H9 (cell line): Measurements from ENCODE around the gene GTF2H4. TPM values are rescaled to one million over a fixed set of nuclear protein-coding genes. Genes with fewer than 3 reads are reported as not detected.
A peak's percentile ranks its signal among the peaks of the same experiment; 100 is the strongest.

Experiments used
- DNase-seq: peaks from one replicate; pipeline ENCODE4 v3.0.0-alpha.2; 2017
- H2AFZ ChIP-seq: one replicate; pipeline ENCODE4 v1.6.1; 2013; ENCODE audit warnings: mild to moderate bottlenecking, low read length, control low read depth, moderate library complexity
- H2AK5ac ChIP-seq: 2 replicates; pipeline ENCODE4 v1.6.1; 2013; ENCODE audit warnings: low read length, control low read depth, mixed read lengths; ENCODE audit not compliant: insufficient read length
- H2BK120ac ChIP-seq: one replicate; pipeline ENCODE4 v1.6.1; 2013; ENCODE audit warnings: low read depth, mild to moderate bottlenecking, low read length, control low read depth, inconsistent platforms; ENCODE audit not compliant: poor library complexity, severe bottlenecking
- H2BK12ac ChIP-seq: 2 replicates; pipeline ENCODE4 v1.6.1; 2013; ENCODE audit warnings: low read length, control low read depth, mixed read lengths, low read depth; ENCODE audit not compliant: insufficient read length
- H2BK15ac ChIP-seq: 2 replicates; pipeline ENCODE4 v1.6.1; 2013; ENCODE audit warnings: low read depth, low read length, control low read depth
- H2BK20ac ChIP-seq: one replicate; pipeline ENCODE4 v1.6.1; 2013; ENCODE audit warnings: low read depth, mild to moderate bottlenecking, low read length, control low read depth, inconsistent platforms; ENCODE audit not compliant: poor library complexity, severe bottlenecking
- H2BK5ac ChIP-seq: 2 replicates; pipeline ENCODE4 v1.6.1; 2013; ENCODE audit warnings: low read length, control low read depth, mixed read lengths; ENCODE audit not compliant: insufficient read length
- H3K14ac ChIP-seq: 2 replicates; pipeline ENCODE4 v1.6.1; 2013; ENCODE audit warnings: low read length, control low read depth; ENCODE audit not compliant: insufficient read depth
- H3K18ac ChIP-seq: 2 replicates; pipeline ENCODE4 v1.6.1; 2013; ENCODE audit warnings: low read depth, mild to moderate bottlenecking, mixed read lengths, low read length, control low read depth; ENCODE audit not compliant: insufficient read length
- H3K23ac ChIP-seq: 2 replicates; pipeline ENCODE4 v1.6.1; 2013; ENCODE audit warnings: low read length, control low read depth, mixed read lengths, low read depth; ENCODE audit not compliant: insufficient read length
- H3K23me2 ChIP-seq: 2 replicates; pipeline ENCODE4 v1.6.1; 2013; ENCODE audit warnings: low read depth, mild to moderate bottlenecking, mixed read lengths, low read length, control low read depth; ENCODE audit not compliant: insufficient read length, poor library complexity, severe bottlenecking
- H3K27ac ChIP-seq: 2 replicates; pipeline ENCODE4 v1.5.1; 2013; ENCODE audit warnings: low read length, control low read depth, mixed read lengths, low read depth; ENCODE audit not compliant: insufficient read length
- H3K27me3 ChIP-seq: 2 replicates; pipeline ENCODE4 v1.6.1; 2013; ENCODE audit warnings: low read length, control low read depth, inconsistent platforms; ENCODE audit not compliant: insufficient read depth
- H3K4ac ChIP-seq: 2 replicates; pipeline ENCODE4 v1.6.1; 2013; ENCODE audit warnings: low read depth, mild to moderate bottlenecking, control low read depth, inconsistent platforms, low read length, moderate library complexity
- H3K4me1 ChIP-seq: 2 replicates; pipeline ENCODE4 v1.6.1; 2013; ENCODE audit warnings: low read length, control low read depth, inconsistent platforms; ENCODE audit not compliant: insufficient read depth
- H3K4me2 ChIP-seq: 2 replicates; pipeline ENCODE4 v1.6.1; 2013; ENCODE audit warnings: low read length, control low read depth, mixed read lengths; ENCODE audit not compliant: insufficient read length, insufficient read depth
- H3K56ac ChIP-seq: 2 replicates; pipeline ENCODE4 v1.6.1; 2013; ENCODE audit warnings: low read depth, mild to moderate bottlenecking, mixed read lengths, low read length, control low read depth; ENCODE audit not compliant: insufficient read length
- H3K79me1 ChIP-seq: 2 replicates; pipeline ENCODE4 v1.6.1; 2013; ENCODE audit warnings: low read depth, mild to moderate bottlenecking, moderate library complexity, low read length, control low read depth, inconsistent platforms; ENCODE audit not compliant: insufficient read depth, poor library complexity, severe bottlenecking
- H3K79me2 ChIP-seq: 2 replicates; pipeline ENCODE4 v1.6.1; 2013; ENCODE audit warnings: low read length, control low read depth, inconsistent platforms; ENCODE audit not compliant: insufficient read depth
- H3K9ac ChIP-seq: 2 replicates; pipeline ENCODE4 v1.6.1; 2013; ENCODE audit warnings: low read length, control low read depth, mixed read lengths; ENCODE audit not compliant: insufficient read length; ENCODE audit errors: extremely low read depth
- H3K9me3 ChIP-seq: one replicate; pipeline ENCODE4 v1.6.1; 2013; ENCODE audit warnings: low read depth, low read length, inconsistent platforms; ENCODE audit not compliant: control insufficient read depth
- H3T11ph ChIP-seq: one replicate; pipeline ENCODE4 v1.6.1; 2013; ENCODE audit warnings: mild to moderate bottlenecking, low read length, control low read depth, inconsistent platforms
- H4K20me1 ChIP-seq: one replicate; pipeline ENCODE4 v1.6.1; 2013; ENCODE audit not compliant: control insufficient read depth, insufficient read length, insufficient read depth
- H4K5ac ChIP-seq: 2 replicates; pipeline ENCODE4 v1.6.1; 2013; ENCODE audit warnings: low read depth, mild to moderate bottlenecking, mixed read lengths, low read length, control low read depth; ENCODE audit not compliant: insufficient read length
- H4K8ac ChIP-seq: replicated peaks from 2 replicates; pipeline ENCODE4 v1.6.1; 2013; ENCODE audit warnings: low read length, control low read depth, mixed read lengths, low read depth; ENCODE audit not compliant: insufficient read length
- H4K91ac ChIP-seq: 2 replicates; pipeline ENCODE4 v1.6.1; 2013; ENCODE audit warnings: low read depth, mild to moderate bottlenecking, moderate library complexity, mixed read lengths, low read length, control low read depth; ENCODE audit not compliant: insufficient read length
- H3K27ac Mint-ChIP-seq, 3 experiments: 2 replicates in 2 of 3; 3 replicates in 1 of 3; pipeline ENCODE4 v1.8.0; 2020 to 2021; ENCODE audit warnings: mixed read lengths in 3 of 3, mild to moderate bottlenecking in 1 of 3, moderate library complexity in 1 of 3
- H3K27me3 Mint-ChIP-seq: 2 replicates; pipeline ENCODE4 v1.8.0; 2021; ENCODE audit warnings: low read depth, mild to moderate bottlenecking, moderate library complexity, mixed read lengths
- H3K36me3 Mint-ChIP-seq, 3 experiments: 2 replicates in 2 of 3; 3 replicates in 1 of 3; pipeline ENCODE4 v1.8.0; 2020 to 2021; ENCODE audit warnings: low read depth in 3 of 3, mixed read lengths in 3 of 3; ENCODE audit not compliant: insufficient read depth in 1 of 3
- H3K4me1 Mint-ChIP-seq, 2 experiments: 2 replicates each; pipeline ENCODE4 v1.8.0; 2020; ENCODE audit warnings: mixed read lengths in 2 of 2
- H3K4me3 Mint-ChIP-seq, 2 experiments: 2 replicates in 1 of 2; 3 replicates in 1 of 2; pipeline ENCODE4 v1.8.0; 2020 to 2021; ENCODE audit warnings: mild to moderate bottlenecking in 2 of 2, mixed read lengths in 2 of 2, moderate library complexity in 1 of 2
- H3K9me3 Mint-ChIP-seq, 2 experiments: 2 replicates in 1 of 2; 3 replicates in 1 of 2; pipeline ENCODE4 v1.8.0; 2020; ENCODE audit warnings: mild to moderate bottlenecking in 2 of 2, mixed read lengths in 2 of 2, moderate library complexity in 1 of 2
- WGBS: extraction: QIAGEN DNeasy Blood & Tissue Kit; methylation state at CpG from one replicate; pipeline ENCODE4 v1.1.7; 2013; ENCODE audit warnings: missing lambda C conversion rate, low lambda C conversion rate, mixed read lengths; ENCODE audit not compliant: insufficient read length; ENCODE audit errors: extremely low coverage; 5-methylcytosine and 5-hydroxymethylcytosine counted together
- total RNA-seq: library from RNA; stranded (reverse); gene quantifications from 2 replicates; pipeline ENCODE4 v1.2.1, GENCODE V29; 2021
- TF ChIP-seq, protein P1 (sequence below): fragments of 200-600 bp; sonication (generic); conservative IDR thresholded peaks from 3 replicates; pipeline ENCODE4 v1.8.0; 2021; ENCODE audit warnings: antibody characterized with exemption, mild to moderate bottlenecking

The GTF2H4 gene
- total RNA-seq, 1 experiment from 2014 or later = 60.8 TPM

- H3K23ac ChIP-seq = no peak overlapping the region
- H3K27me3 ChIP-seq = no peaks in the 10 kb centered on the region
- no peak overlapping the region for H2BK12ac ChIP-seq
- Mint-ChIP-seq H3K27ac (peak overlapping the region in 1 of 3 experiments; percentile 81; a peak in 3 of 7 replicates), H3K9me3 (no peaks in the 10 kb centered on the region), H3K4me3 (peak overlapping the region in 1 of 2 experiments; percentile 27; a peak in 1 of 5 replicates), H3K4me1 (peaks cover 57 to 60% of the 10 kb centered on the region in 2 experiments), H3K27me3 (no peaks in the 10 kb centered on the region; the same call in 1 of the 2 replicates), H3K36me3 (peaks cover 26 to 63% (median 52%) of the 10 kb centered on the region in 3 experiments; a peak in 6 of 7 replicates)
- DNase-seq = peak; percentile 8
- H4K5ac ChIP-seq = no peak overlapping the region
- no peak overlapping the region for H3K27ac ChIP-seq
- no peak overlapping the region for H3K14ac ChIP-seq
- H3K79me2 ChIP-seq = peaks cover 16% of the 10 kb centered on the region; the same call in 1 of the 2 replicates
- no CpG with 5 or more reads among the region's 6 CpGs for WGBS
- H4K91ac ChIP-seq = no peak overlapping the region
- no peaks in the 10 kb centered on the region for H4K20me1 ChIP-seq
- TF ChIP-seq, protein P1, sequence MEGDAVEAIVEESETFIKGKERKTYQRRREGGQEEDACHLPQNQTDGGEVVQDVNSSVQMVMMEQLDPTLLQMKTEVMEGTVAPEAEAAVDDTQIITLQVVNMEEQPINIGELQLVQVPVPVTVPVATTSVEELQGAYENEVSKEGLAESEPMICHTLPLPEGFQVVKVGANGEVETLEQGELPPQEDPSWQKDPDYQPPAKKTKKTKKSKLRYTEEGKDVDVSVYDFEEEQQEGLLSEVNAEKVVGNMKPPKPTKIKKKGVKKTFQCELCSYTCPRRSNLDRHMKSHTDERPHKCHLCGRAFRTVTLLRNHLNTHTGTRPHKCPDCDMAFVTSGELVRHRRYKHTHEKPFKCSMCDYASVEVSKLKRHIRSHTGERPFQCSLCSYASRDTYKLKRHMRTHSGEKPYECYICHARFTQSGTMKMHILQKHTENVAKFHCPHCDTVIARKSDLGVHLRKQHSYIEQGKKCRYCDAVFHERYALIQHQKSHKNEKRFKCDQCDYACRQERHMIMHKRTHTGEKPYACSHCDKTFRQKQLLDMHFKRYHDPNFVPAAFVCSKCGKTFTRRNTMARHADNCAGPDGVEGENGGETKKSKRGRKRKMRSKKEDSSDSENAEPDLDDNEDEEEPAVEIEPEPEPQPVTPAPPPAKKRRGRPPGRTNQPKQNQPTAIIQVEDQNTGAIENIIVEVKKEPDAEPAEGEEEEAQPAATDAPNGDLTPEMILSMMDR = no peak
- no peak overlapping the region for H2BK20ac ChIP-seq
- H3K23me2 ChIP-seq = peaks cover 17% of the 10 kb centered on the region
- H3K4me2 ChIP-seq = no peak overlapping the region
- no peak overlapping the region for H4K8ac ChIP-seq
- no peak overlapping the region for H2AFZ ChIP-seq
- no peak overlapping the region for H2AK5ac ChIP-seq
- no peak overlapping the region for H3K18ac ChIP-seq
- no peak overlapping the region for H3K9ac ChIP-seq
- no peak overlapping the region for H2BK5ac ChIP-seq
- no peak overlapping the region for H2BK15ac ChIP-seq
- peaks cover 7% of the 10 kb centered on the region for H3K79me1 ChIP-seq
- H3T11ph ChIP-seq = no peak overlapping the region
- no peak overlapping the region for H3K4ac ChIP-seq
- H2BK120ac ChIP-seq = no peak overlapping the region
- no peak overlapping the region for H3K56ac ChIP-seq
- peaks cover 4% of the 10 kb centered on the region; the same call in 1 of the 2 replicates for H3K4me1 ChIP-seq
- H3K9me3 ChIP-seq = no peaks in the 10 kb centered on the region
Observed at GRCh38 chr6:30887901-30888815, 19.8 kb upstream of the GTF2H4 start.
